Sigmoid colon (tissue), 7 donors: ENCODE data around the gene TPM1. TPM values are rescaled to one million over a fixed set of nuclear protein-coding genes. Genes with fewer than 3 reads are reported as not detected.

Experiments used
- DNase-seq: peaks from one replicate; pipeline ENCODE4 v3.0.0-alpha.2; 2019
- H3K27ac ChIP-seq, 4 donors: fragments of 200-600 bp; sonication (generic); one replicate each; pipeline ENCODE4 v1.5.1; 2016 to 2019; ENCODE audit warnings: mild to moderate bottlenecking in 1 of 4
- H3K27me3 ChIP-seq, 3 donors: fragments of 200-600 bp; sonication (generic); one replicate each; pipeline ENCODE4 v1.5.1; 2019; ENCODE audit warnings: mild to moderate bottlenecking in 1 of 3
- H3K36me3 ChIP-seq, 4 donors: fragments of 200-600 bp; sonication (generic); one replicate each; pipeline ENCODE4 v1.5.1; 2016 to 2019
- H3K4me1 ChIP-seq, 4 donors: fragments of 200-600 bp; sonication (generic); one replicate each; pipeline ENCODE4 v1.5.1; 2017 to 2019
- H3K4me3 ChIP-seq, 4 donors: fragments of 200-600 bp; sonication (generic); one replicate each; pipeline ENCODE4 v1.5.1; 2017 to 2019; ENCODE audit warnings: mild to moderate bottlenecking in 2 of 4, moderate library complexity in 1 of 4
- H3K9me3 ChIP-seq, 4 donors: fragments of 200-600 bp in 3 of 4; sonication (generic) in 3 of 4; one replicate each; pipeline versions ENCODE4 v1.5.1 to v1.6.1; 2013 to 2019
- CTCF ChIP-seq, 4 experiments: fragments of 450-650 bp in 3 of 4; fragments of 200-600 bp in 1 of 4; IDR thresholded peaks; one replicate each; pipeline ENCODE4 v1.5.1; 2016 to 2019; ENCODE audit warnings: antibody characterized with exemption in 4 of 4, mild to moderate bottlenecking in 3 of 4, moderate library complexity in 2 of 4
- EP300 ChIP-seq, 4 donors: sonication (generic); formaldehyde crosslinking; IDR thresholded peaks; one replicate each; pipeline ENCODE4 v1.6.1; 2017; ENCODE audit warnings: antibody characterized with exemption in 4 of 4
- POLR2A ChIP-seq, 2 donors: fragments of 450-650 bp; IDR thresholded peaks; one replicate each; pipeline ENCODE4 v1.6.1; 2016; ENCODE audit warnings: antibody characterized with exemption in 2 of 2, mild to moderate bottlenecking in 2 of 2, moderate library complexity in 2 of 2
- POLR2AphosphoS5 ChIP-seq, 4 donors: sonication (generic); formaldehyde crosslinking; IDR thresholded peaks; one replicate each; pipeline ENCODE4 v1.6.1; 2017; ENCODE audit warnings: antibody characterized with exemption in 4 of 4
- WGBS, 2 donors: extraction: QIAGEN DNeasy Blood & Tissue Kit; methylation state at CpG; one replicate each; pipeline ENCODE4 v1.1.7; 2013; 5-methylcytosine and 5-hydroxymethylcytosine counted together
- intact Hi-C: fragments of 100-400 bp; cut with DNase I; formaldehyde crosslinking; loops from one replicate; pipeline ENCODE4 v1.15.1; 2023
- polyA plus RNA-seq, 3 donors: library from polyadenylated mRNA; stranded (reverse); fragments of 200-250 nt; gene quantifications; one replicate each; pipeline ENCODE4 v1.2.3, GENCODE V29; 2013
- total RNA-seq, 4 donors: library from RNA; depleted of rRNA; stranded (reverse); fragments of >200 nt; gene quantifications; one replicate each; pipeline ENCODE4 v1.1.0, GENCODE V29; 2016
- donor health status: healthy with polysubstance abuse.
- donor health status: Bipolar disorder and iron deficiency.
- donor health status: healthy.

TPM1 gene
- total and polyA plus RNA-seq, 7 donors = 438 to 4,179 (median 2,634) TPM

GRCh38 chr15:63034578-63034977 lies 8.0 kb upstream of the TPM1 start:
- H3K27me3 ChIP-seq = no peaks in the 10 kb centered on the region
- WGBS, 2 donors = 93 to 96% methylated on average over 2 of the region's 2 CpGs
- no peak overlapping the region for H3K4me3 ChIP-seq
- TF ChIP-seq EP300 (IDR thresholded peaks at IDR 0.05) (no peak), POLR2AphosphoS5 (IDR thresholded peaks at IDR 0.05) (no peak), CTCF (IDR thresholded peaks at IDR 0.05) (no peak), POLR2A (IDR thresholded peaks at IDR 0.05) (no peak)
- intact Hi-C loops = no loop called here
- no peak overlapping the region for H3K27ac ChIP-seq
- no peak for DNase-seq
- H3K9me3 ChIP-seq = no peaks in the 10 kb centered on the region
- H3K4me1 ChIP-seq = peaks cover 0 to 8% (median 0%) of the 10 kb centered on the region in 4 donors
- no peaks in the 10 kb centered on the region for H3K36me3 ChIP-seq

GRCh38 chr15:63035253-63035652 lies 7.3 kb upstream of the TPM1 start:
- Histone ChIP-seq H3K9me3 (no peaks in the 10 kb centered on the region), H3K4me1 (peaks cover 0 to 2% (median 0%) of the 10 kb centered on the region in 4 donors), H3K36me3 (no peaks in the 10 kb centered on the region), H3K4me3 (no peak overlapping the region), H3K27ac (no peak overlapping the region), H3K27me3 (no peaks in the 10 kb centered on the region)
- TF ChIP-seq CTCF (IDR thresholded peaks at IDR 0.05) = no peak
- TF ChIP-seq POLR2A (IDR thresholded peaks at IDR 0.05) = no peak
- TF ChIP-seq EP300 (IDR thresholded peaks at IDR 0.05) = no peak
- no peak for TF ChIP-seq POLR2AphosphoS5 (IDR thresholded peaks at IDR 0.05)
- WGBS, 2 donors = 86 to 92% methylated on average over 4 of the region's 4 CpGs
- intact Hi-C loops = no loop called here
- no peak for DNase-seq

- H3K4me3 ChIP-seq = no peak overlapping the region
- DNase-seq = no peak
- intact Hi-C loops = no loop called here
- no peak overlapping the region for H3K27ac ChIP-seq
- H3K36me3 ChIP-seq = no peaks in the 10 kb centered on the region
- no peaks in the 10 kb centered on the region for H3K9me3 ChIP-seq
- no peaks in the 10 kb centered on the region for H3K27me3 ChIP-seq
- TF ChIP-seq CTCF (IDR thresholded peaks at IDR 0.05) = no peak
- no peak for TF ChIP-seq EP300 (IDR thresholded peaks at IDR 0.05)
- no peak for TF ChIP-seq POLR2AphosphoS5 (IDR thresholded peaks at IDR 0.05)
- no peak for TF ChIP-seq POLR2A (IDR thresholded peaks at IDR 0.05)
- 11 to 82% methylated on average over 4 of the region's 4 CpGs for WGBS, 2 donors
- peaks cover 0 to 6% (median 2%) of the 10 kb centered on the region in 4 donors for H3K4me1 ChIP-seq
Observed at GRCh38 chr15:63035977-63036376, 6.6 kb upstream of the TPM1 start.

GRCh38 chr15:63037976-63038720 lies 4.4 kb upstream of the TPM1 start:
- intact Hi-C loops = no loop called here
- Histone ChIP-seq H3K27ac (no peak overlapping the region), H3K27me3 (no peaks in the 10 kb centered on the region), H3K9me3 (no peaks in the 10 kb centered on the region), H3K36me3 (peaks cover 0 to 2% (median 0%) of the 10 kb centered on the region in 4 donors), H3K4me1 (peaks cover 0 to 9% (median 4%) of the 10 kb centered on the region in 4 donors), H3K4me3 (no peak overlapping the region)
- DNase-seq = no peak
- WGBS, 2 donors = 49 to 77% methylated on average over 10 of the region's 10 CpGs
- no peak for TF ChIP-seq POLR2AphosphoS5 (IDR thresholded peaks at IDR 0.05)
- no peak for TF ChIP-seq EP300 (IDR thresholded peaks at IDR 0.05)
- no peak for TF ChIP-seq POLR2A (IDR thresholded peaks at IDR 0.05)
- no peak for TF ChIP-seq CTCF (IDR thresholded peaks at IDR 0.05)
